ENCODE measurements around the gene NOD2. TPM values are rescaled to one million over a fixed set of nuclear protein-coding genes. Genes with fewer than 3 reads are reported as not detected.

The NOD2 gene
- 0.07 TPM in 1 of 2 replicates, not detected in the other for total RNA-seq (2014; rRNA removed)
- percentile 8 among the genes with signal in this experiment for Bru-seq, nascent RNA
- BruChase-seq, experiment 1, labeled RNA remaining after a 6-hour chase: percentile 4 among the genes with signal in this experiment
- BruChase-seq, experiment 2, labeled RNA remaining after a 2-hour chase: percentile 2 among the genes with signal in this experiment
- long read RNA-seq: 0 reads

GRCh38 chr16:50692999-50693781, at the start of gene NOD2:
Gene NOD2 (plus strand): TSS chr16:50693606. CDS start chr16:50699496, 5,890 bp downstream.
- no peaks in the 10 kb centered on the region for H3K9me2 ChIP-seq (replicated peaks; ENCODE audit: low read length)
- no peaks in the 10 kb centered on the region for H3K27me3 ChIP-seq (ENCODE audit: low read length)
- no peak within 1 kb of the TSS for H3K4me3 ChIP-seq (ENCODE audit: low read length)
- TF ChIP-seq EZH2 (IDR thresholded peaks at IDR 0.05; ENCODE audit: low read length, unreplicated experiment) (no peak), EZH2phosphoT487 (IDR thresholded peaks at IDR 0.05; ENCODE audit: borderline replicate concordance, low read length) (no peak), CTCF (conservative IDR thresholded peaks at IDR 0.05; ENCODE audit: low read depth, low read length) (no peak)
- no peaks in the 10 kb centered on the region for H3K36me3 ChIP-seq (ENCODE audit: low read depth, low read length)
- no peaks in the 10 kb centered on the region for H3F3A ChIP-seq (ENCODE audit: low read length, unreplicated experiment)
- H3K9me3 ChIP-seq (ENCODE audit: low read length): no peaks in the 10 kb centered on the region
- intact Hi-C loops (cut with micrococcal nuclease): no loop called here
- no peaks in the 10 kb centered on the region for H3K79me2 ChIP-seq (ENCODE audit: low read length)
- ATAC-seq (no peak), DNase-seq (no peak)
- CTCF ChIA-PET: no interaction called here
- H3K27ac ChIP-seq (ENCODE audit: low read length): no peak within 1 kb of the TSS
- no peak within 1 kb of the TSS for H2AFZ ChIP-seq (ENCODE audit: low read length)
- H3K9ac ChIP-seq (ENCODE audit: low read length): no peak within 1 kb of the TSS
- BruUV-seq (replicated peaks): no TSS peak
- no peaks in the 10 kb centered on the region for H4K20me1 ChIP-seq (ENCODE audit: low read length)
- peak within 1 kb of the TSS; percentile 46; the same call in 1 of the 2 replicates for H3K4me2 ChIP-seq (ENCODE audit: low read length)
- POLR2A ChIA-PET (ENCODE audit: unreplicated experiment): no interaction called here
- H3K4me1 ChIP-seq (ENCODE audit: insufficient read depth, low read length): no peaks in the 10 kb centered on the region

DNA sequence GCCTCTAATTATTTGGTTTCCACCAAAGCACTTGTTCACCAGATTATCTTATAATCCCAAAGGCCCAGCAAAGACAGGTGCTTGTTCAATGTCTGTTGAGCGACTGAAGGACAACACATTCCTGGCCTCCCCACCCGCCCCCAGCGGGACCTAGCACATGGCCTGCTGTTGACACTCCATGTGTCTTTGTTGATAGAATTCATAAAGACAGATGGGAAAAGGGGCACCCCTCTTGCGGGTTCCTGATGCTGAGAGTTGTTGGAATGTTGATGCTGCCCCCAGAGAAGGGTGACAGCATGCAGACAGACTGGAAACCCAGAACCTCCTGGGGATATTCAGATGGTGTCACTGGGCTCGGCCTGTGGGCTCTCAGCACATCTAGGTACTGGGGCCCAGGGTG, 49.2 kb upstream of the NOD2 start:
- no TSS peak for BruUV-seq (replicated peaks)
- H3K4me2 ChIP-seq (ENCODE audit: low read length): no peak overlapping the region
- H3K79me2 ChIP-seq (ENCODE audit: low read length): no peaks in the 10 kb centered on the region
- ATAC-seq (no peak), DNase-seq (no peak)
- H3K4me1 ChIP-seq (ENCODE audit: insufficient read depth, low read length): no peaks in the 10 kb centered on the region
- H2AFZ ChIP-seq (ENCODE audit: low read length): no peak overlapping the region
- H4K20me1 ChIP-seq (ENCODE audit: low read length): no peaks in the 10 kb centered on the region
- no peaks in the 10 kb centered on the region for H3K9me3 ChIP-seq (ENCODE audit: low read length)
- CTCF ChIA-PET: interaction anchor here (1.0 to 1.2 kb wide), 3 partner anchors 162 to 430 kb away, joined by 3 to 4 read pairs (median 4); no protein-coding TSS in a partner anchor
- no peak overlapping the region for H3K27ac ChIP-seq (ENCODE audit: low read length)
- intact Hi-C loops (cut with micrococcal nuclease): no loop called here
- H3K4me3 ChIP-seq (ENCODE audit: low read length): no peak overlapping the region
- TF ChIP-seq CTCF (conservative IDR thresholded peaks at IDR 0.05; ENCODE audit: low read depth, low read length) (no peak), EZH2phosphoT487 (IDR thresholded peaks at IDR 0.05; ENCODE audit: borderline replicate concordance, low read length) (no peak), EZH2 (IDR thresholded peaks at IDR 0.05; ENCODE audit: low read length, unreplicated experiment) (no peak)
- H3K9ac ChIP-seq (ENCODE audit: low read length): no peak overlapping the region
- no peaks in the 10 kb centered on the region for H3K36me3 ChIP-seq (ENCODE audit: low read depth, low read length)
- H3F3A ChIP-seq (ENCODE audit: low read length, unreplicated experiment): no peaks in the 10 kb centered on the region
- no peaks in the 10 kb centered on the region for H3K9me2 ChIP-seq (replicated peaks; ENCODE audit: low read length)
- H3K27me3 ChIP-seq (ENCODE audit: low read length): peaks cover 29% of the 10 kb centered on the region
- POLR2A ChIA-PET (ENCODE audit: unreplicated experiment): no interaction called here

DNA sequence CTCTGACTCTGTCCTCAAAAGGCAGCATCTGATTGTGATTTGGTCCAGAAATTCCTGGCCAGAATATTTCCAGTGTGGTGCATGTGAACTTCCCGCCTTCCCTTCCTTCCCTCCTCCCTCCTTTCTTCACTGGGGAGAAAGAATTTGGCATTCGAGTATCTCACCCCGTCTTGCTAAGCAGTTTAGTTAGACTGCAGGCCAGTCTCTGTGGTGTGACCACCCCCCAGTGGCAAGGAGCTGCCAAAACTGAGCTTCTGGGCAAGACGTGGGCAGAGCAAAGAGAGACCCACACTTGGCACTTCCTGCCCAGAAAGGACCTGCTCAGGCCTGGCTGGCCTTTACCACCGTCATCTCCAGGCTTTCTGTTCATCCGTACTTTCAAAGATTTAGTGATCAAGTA, 48.7 kb upstream of the NOD2 start:
- intact Hi-C loops (cut with micrococcal nuclease): no loop called here
- POLR2A ChIA-PET (ENCODE audit: unreplicated experiment): no interaction called here
- Histone ChIP-seq H3K9me2 (replicated peaks; ENCODE audit: low read length) (no peaks in the 10 kb centered on the region), H3K9me3 (ENCODE audit: low read length) (no peaks in the 10 kb centered on the region), H3K4me2 (ENCODE audit: low read length) (no peak overlapping the region), H2AFZ (ENCODE audit: low read length) (no peak overlapping the region), H3F3A (ENCODE audit: low read length, unreplicated experiment) (no peaks in the 10 kb centered on the region), H3K4me3 (ENCODE audit: low read length) (no peak overlapping the region), H3K27ac (ENCODE audit: low read length) (no peak overlapping the region), H3K36me3 (ENCODE audit: low read depth, low read length) (no peaks in the 10 kb centered on the region), H3K27me3 (ENCODE audit: low read length) (peaks cover 29% of the 10 kb centered on the region), H3K79me2 (ENCODE audit: low read length) (no peaks in the 10 kb centered on the region), H3K9ac (ENCODE audit: low read length) (no peak overlapping the region), H3K4me1 (ENCODE audit: insufficient read depth, low read length) (no peaks in the 10 kb centered on the region), H4K20me1 (ENCODE audit: low read length) (no peaks in the 10 kb centered on the region)
- peak; percentile 51; the same call in 1 of the 2 replicates for ATAC-seq
- BruUV-seq (replicated peaks): no TSS peak
- CTCF ChIA-PET: interaction anchor here (0.7 to 1.2 kb wide), 4 partner anchors 161 to 431 kb away, joined by 3 to 4 read pairs (median 4); no protein-coding TSS in a partner anchor
- TF ChIP-seq CTCF (conservative IDR thresholded peaks at IDR 0.05; ENCODE audit: low read depth, low read length) (peak; percentile 53), EZH2 (IDR thresholded peaks at IDR 0.05; ENCODE audit: low read length, unreplicated experiment) (no peak), EZH2phosphoT487 (IDR thresholded peaks at IDR 0.05; ENCODE audit: borderline replicate concordance, low read length) (no peak)
- DNase-seq: peak; percentile 33

Data from PC-3 (cell line).